ENCODE results near the gene GPS1. TPM values are rescaled to one million over a fixed set of nuclear protein-coding genes. Genes with fewer than 3 reads are reported as not detected.

GPS1 gene
- total RNA-seq, 1 donor from 2014 or later = 105 TPM

DNA sequence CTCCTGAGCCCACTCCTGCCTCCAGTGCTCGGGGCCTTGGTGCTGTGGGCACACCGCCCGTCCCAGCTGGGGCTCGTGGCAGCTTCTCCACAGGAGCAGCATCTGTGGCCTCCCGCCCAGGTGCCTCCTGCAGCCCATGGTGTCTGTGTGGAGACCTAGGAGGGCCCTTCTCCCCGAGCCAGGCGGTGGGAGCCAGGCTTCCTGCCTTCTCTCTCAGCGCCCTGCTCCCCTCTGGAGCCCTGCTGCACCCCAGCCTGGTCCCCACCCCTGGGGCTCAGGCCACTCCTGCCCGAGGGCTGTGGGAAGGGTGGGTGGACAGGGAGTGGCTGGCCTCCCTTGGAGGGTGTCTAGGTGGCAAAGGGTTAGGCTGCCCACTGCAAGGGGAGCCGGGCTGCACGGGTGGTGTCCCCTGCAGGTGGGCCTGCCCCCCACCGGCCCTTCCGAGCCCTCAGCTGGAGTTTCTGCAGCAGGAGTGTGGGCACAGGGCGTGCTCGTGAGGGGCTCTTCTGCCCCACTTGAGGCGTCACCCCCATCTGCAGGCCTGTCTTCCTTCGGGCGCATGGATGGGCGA lies 40.0 kb upstream of the GPS1 start:
- DNase-seq (ENCODE audit: low read depth) = no peak
- H3K4me3 ChIP-seq (ENCODE audit: low read depth, low read length) = no peak overlapping the region
- TF ChIP-seq, protein P1, sequence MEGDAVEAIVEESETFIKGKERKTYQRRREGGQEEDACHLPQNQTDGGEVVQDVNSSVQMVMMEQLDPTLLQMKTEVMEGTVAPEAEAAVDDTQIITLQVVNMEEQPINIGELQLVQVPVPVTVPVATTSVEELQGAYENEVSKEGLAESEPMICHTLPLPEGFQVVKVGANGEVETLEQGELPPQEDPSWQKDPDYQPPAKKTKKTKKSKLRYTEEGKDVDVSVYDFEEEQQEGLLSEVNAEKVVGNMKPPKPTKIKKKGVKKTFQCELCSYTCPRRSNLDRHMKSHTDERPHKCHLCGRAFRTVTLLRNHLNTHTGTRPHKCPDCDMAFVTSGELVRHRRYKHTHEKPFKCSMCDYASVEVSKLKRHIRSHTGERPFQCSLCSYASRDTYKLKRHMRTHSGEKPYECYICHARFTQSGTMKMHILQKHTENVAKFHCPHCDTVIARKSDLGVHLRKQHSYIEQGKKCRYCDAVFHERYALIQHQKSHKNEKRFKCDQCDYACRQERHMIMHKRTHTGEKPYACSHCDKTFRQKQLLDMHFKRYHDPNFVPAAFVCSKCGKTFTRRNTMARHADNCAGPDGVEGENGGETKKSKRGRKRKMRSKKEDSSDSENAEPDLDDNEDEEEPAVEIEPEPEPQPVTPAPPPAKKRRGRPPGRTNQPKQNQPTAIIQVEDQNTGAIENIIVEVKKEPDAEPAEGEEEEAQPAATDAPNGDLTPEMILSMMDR (conservative IDR thresholded peaks at IDR 0.05; ENCODE audit: low read depth, low read length) = no peak

DNA sequence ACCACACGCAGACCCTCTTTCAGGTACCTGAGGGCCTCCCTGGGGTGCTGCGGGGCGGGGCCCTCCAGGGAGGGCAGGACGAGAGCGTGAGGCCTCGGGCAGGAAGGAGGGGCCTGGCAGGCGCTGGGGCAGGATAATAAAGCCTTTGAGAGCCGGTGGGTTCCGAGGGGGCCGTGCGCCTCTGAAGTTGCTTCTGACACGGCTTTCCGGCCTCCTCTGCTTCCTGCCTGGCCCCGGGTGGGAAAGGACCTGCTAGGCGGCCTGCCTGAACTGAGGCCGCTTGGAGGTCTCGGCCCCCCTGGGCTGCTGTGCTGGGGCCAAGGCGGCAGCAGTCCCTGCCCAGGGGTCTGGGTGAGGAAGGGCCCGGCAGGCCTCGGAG lies 39.4 kb upstream of the GPS1 start:
- no peak for DNase-seq (ENCODE audit: low read depth)
- TF ChIP-seq, protein P1 (conservative IDR thresholded peaks at IDR 0.05; ENCODE audit: low read depth, low read length) = no peak

DNA sequence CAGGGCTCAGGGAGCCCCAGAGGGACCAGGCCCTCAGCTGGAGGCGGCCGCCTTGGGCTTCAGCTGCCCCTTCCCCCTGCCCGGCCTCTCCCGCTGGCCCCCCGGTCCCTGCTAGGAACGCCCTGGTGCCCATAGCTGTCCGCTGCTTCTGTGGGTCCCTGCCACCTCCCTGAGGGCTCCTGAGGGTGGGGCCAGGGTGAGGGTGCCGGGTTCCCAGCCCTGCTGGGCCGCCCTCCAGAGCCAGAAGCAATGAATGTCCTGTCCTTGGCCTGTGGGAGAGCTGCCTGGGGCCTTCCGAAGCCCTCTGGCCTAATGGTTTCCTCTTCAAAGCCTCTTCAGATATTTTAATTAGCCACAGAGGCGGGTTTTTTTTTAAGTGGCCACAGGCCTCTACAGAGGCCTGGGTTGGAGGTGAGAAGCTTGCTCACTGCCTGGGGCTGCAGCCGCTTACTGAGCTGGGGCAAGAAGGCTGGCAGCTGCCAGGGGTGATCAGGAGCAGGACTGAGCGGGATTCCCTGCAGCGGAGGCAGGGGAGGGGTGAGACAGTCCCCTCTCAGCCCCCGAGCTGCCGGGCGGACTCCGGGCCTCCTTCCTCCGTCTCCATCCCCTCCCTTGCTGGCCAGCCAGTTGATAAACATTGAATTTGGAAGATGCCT lies 38.9 kb upstream of the GPS1 start:
- TF ChIP-seq, protein P1 (conservative IDR thresholded peaks at IDR 0.05; ENCODE audit: low read depth, low read length) = no peak
- DNase-seq (ENCODE audit: low read depth) = no peak
- no peak overlapping the region for H3K4me3 ChIP-seq (ENCODE audit: low read depth, low read length)

More for the DNA sequence above, 39.4 kb upstream of the GPS1 start:
- H3K4me3 ChIP-seq (ENCODE audit: low read depth, low read length) = no peak overlapping the region

DNA sequence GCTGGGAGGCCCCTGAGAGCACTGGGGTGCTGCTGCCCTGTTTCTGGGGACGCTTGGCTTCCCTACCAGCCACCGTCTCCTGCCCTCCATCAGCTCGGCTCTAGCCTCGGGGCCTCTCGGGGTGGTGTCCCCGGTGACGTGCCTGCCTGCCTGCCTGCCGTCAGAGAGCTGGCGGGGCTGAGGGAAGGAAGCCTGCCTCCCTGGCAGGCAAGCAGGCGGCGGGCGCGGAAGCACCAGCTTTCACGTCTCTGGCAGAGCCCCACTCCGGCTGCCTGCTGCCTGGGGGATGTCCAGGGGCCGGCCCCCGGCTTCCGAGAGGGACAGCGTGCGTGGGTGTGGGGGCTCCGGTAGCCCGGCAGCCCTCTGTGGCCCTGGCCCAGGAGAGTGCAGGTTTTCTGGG lies 38.4 kb upstream of the GPS1 start:
- no peak overlapping the region for H3K4me3 ChIP-seq (ENCODE audit: low read depth, low read length)
- TF ChIP-seq, protein P1 (conservative IDR thresholded peaks at IDR 0.05; ENCODE audit: low read depth, low read length) = no peak
- no peak for DNase-seq (ENCODE audit: low read depth)

DNA sequence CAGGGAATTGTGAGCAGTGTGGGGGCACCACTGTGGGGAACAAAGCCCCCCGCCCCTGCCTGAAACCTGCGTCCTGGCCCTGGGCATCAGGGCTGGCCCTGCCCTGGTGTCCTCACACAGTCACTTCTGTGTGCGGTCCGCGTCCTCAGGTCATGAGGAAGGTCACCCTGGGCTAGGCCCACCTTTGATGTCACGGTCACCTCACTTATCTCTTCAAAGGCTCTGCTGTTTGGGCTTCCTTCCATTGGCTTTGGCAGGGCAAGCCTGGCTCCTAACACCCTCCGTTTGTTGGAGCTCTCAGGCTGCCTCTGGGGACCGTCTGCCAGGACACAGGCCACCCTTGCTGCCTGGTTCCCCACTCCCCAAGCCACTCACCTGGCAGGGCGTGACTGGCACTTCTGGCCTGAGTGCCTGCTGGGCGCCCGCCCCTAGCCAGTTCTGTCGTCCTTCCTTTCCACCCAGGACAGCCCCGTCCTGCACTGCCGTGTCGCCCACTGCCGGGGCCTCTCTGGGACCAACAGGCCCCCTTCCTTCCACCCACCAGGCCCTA lies 37.9 kb upstream of the GPS1 start:
- no peak overlapping the region for H3K4me3 ChIP-seq (ENCODE audit: low read depth, low read length)
- TF ChIP-seq, protein P1 (conservative IDR thresholded peaks at IDR 0.05; ENCODE audit: low read depth, low read length) = no peak
- DNase-seq (ENCODE audit: low read depth) = no peak

DNA sequence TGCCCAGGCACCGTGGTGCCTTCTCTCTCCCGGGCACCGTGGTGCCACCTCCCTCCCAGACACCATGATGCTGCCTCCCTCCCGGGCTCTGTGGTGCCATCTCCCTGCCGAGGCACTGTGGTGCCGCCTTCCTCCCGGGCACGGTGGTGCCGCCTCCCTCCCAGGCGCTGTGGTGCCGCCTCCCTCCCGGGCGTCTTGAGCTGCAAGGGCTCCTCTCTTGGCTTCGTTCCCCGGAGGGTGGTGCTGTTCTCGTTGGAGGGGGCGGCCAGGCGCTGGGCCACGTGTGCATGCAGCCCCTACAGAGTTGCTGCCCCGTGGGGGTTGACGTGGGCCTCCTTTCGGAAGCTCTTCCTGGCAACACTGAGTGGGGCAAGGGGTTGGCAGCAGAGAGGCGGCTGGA lies 37.3 kb upstream of the GPS1 start:
- no peak overlapping the region for H3K4me3 ChIP-seq (ENCODE audit: low read depth, low read length)
- TF ChIP-seq, protein P1 (conservative IDR thresholded peaks at IDR 0.05; ENCODE audit: low read depth, low read length) = no peak
- no peak for DNase-seq (ENCODE audit: low read depth)

DNA sequence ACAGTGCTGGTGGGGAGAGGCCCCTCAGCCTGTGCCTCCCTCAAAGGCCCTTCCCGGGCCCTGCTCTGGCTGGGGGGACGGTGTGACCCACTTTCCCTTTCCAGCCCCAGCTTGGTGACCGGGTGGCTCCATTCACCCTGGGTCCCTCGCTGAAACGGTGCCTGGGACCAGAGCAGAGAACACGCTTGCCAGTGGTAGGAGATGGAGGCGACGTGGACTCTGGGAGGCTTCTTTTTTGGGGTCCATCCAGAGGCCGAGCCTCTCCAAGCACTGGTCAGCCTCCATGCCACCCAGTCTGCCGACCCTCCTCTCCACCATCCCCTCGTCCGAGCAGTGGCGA lies 36.8 kb upstream of the GPS1 start:
- TF ChIP-seq, protein P1 (conservative IDR thresholded peaks at IDR 0.05; ENCODE audit: low read depth, low read length) = no peak
- no peak for DNase-seq (ENCODE audit: low read depth)
- no peak overlapping the region for H3K4me3 ChIP-seq (ENCODE audit: low read depth, low read length)
